A673 (cell line): ENCODE results near the gene SMC3. TPM values are rescaled to one million over a fixed set of nuclear protein-coding genes. Genes with fewer than 3 reads are reported as not detected.

Source experiments
- BruUV-seq: library from RNA; stranded (reverse); fragments of 400-500 nt; replicated peaks from 2 replicates; lab custom pipeline; 2021; lab: Mats Ljungman, UMichigan
- CTCF ChIA-PET: fragments of 300-600 bp; sonication (Branson Sonifier 250); formaldehyde crosslinking; loops from one replicate; lab custom pipeline; 2022; ENCODE audit warnings: antibody characterized with exemption; lab: Charles Lee
- POLR2A ChIA-PET: fragments of 300-600 bp; sonication (Branson Sonifier 250); formaldehyde crosslinking; loops from one replicate; lab custom pipeline; 2022; ENCODE audit warnings: antibody characterized with exemption; ENCODE audit not compliant: low non-redundant PET; lab: Charles Lee
- DNase-seq: peaks from one replicate; pipeline ENCODE4 v3.0.0-alpha.2; 2015; ENCODE audit warnings: low spot score
- H3K27ac ChIP-seq: fragments of 200-600 bp; sonication (generic); 2 replicates; pipeline ENCODE4 v1.5.1; 2016; ENCODE audit warnings: mixed run types, low read depth, mild to moderate bottlenecking, mixed read lengths, antibody characterized with exemption, low read length; ENCODE audit not compliant: poor library complexity, severe bottlenecking
- H3K27me3 ChIP-seq: fragments of 200-600 bp; sonication (generic); replicated peaks from 2 replicates; pipeline ENCODE4 v1.6.1; 2017; ENCODE audit warnings: mixed run types, low read depth, mild to moderate bottlenecking, mixed read lengths, antibody characterized with exemption, low read length; ENCODE audit not compliant: insufficient read depth, poor library complexity
- H3K36me3 ChIP-seq: fragments of 200-600 bp; sonication (generic); 2 replicates; pipeline ENCODE4 v1.6.1; 2016; ENCODE audit warnings: mixed run types, mild to moderate bottlenecking, mixed read lengths, antibody characterized with exemption, low read length; ENCODE audit not compliant: insufficient read depth, poor library complexity, severe bottlenecking
- H3K4me1 ChIP-seq: fragments of 200-600 bp; sonication (generic); 2 replicates; pipeline ENCODE4 v1.6.1; 2017; ENCODE audit warnings: mixed run types, mild to moderate bottlenecking, mixed read lengths, antibody characterized with exemption, low read length; ENCODE audit not compliant: insufficient read depth, poor library complexity, severe bottlenecking
- H3K4me3 ChIP-seq: fragments of 200-600 bp; sonication (generic); 2 replicates; pipeline ENCODE4 v1.5.1; 2016; ENCODE audit warnings: low read depth, mixed run types, mild to moderate bottlenecking, mixed read lengths, low read length; ENCODE audit not compliant: poor library complexity, severe bottlenecking
- H3K9me3 ChIP-seq: fragments of 200-600 bp; sonication (generic); 2 replicates; pipeline ENCODE4 v1.6.1; 2016; ENCODE audit warnings: mixed run types, low read depth, mild to moderate bottlenecking, mixed read lengths, antibody characterized with exemption, low read length; ENCODE audit not compliant: poor library complexity, severe bottlenecking
- EZH2 ChIP-seq: fragments of 200-600 bp; sonication (generic); IDR thresholded peaks from 2 replicates; pipeline ENCODE4 v1.6.1; 2017; ENCODE audit warnings: borderline replicate concordance, low read depth, mild to moderate bottlenecking, mixed read lengths, antibody characterized with exemption, low read length; ENCODE audit not compliant: poor library complexity, severe bottlenecking
- intact Hi-C: fragments of 100-400 bp; cut with micrococcal nuclease; formaldehyde crosslinking; loops from one replicate; pipeline ENCODE4 v1.10.0; 2022; ENCODE audit not compliant: unreplicated experiment
- total RNA-seq: library from RNA; stranded (reverse); gene quantifications from 2 replicates; pipeline ENCODE4 v1.2.3, GENCODE V29; 2021
- TF ChIP-seq, protein P1 (sequence below): fragments of 300-800, 200-600 bp; sonication (generic); conservative IDR thresholded peaks from 2 replicates; pipeline ENCODE4 v1.5.1; 2017; ENCODE audit warnings: low read depth, mild to moderate bottlenecking, antibody characterized with exemption, low read length, moderate library complexity, mixed read lengths

The SMC3 gene
- total RNA-seq, 1 experiment from 2014 or later: 107 TPM

GRCh38 chr10:110597476-110597875 lies 30.0 kb downstream of the SMC3 start:
- TF ChIP-seq EZH2: no peak
- TF ChIP-seq, protein P1, sequence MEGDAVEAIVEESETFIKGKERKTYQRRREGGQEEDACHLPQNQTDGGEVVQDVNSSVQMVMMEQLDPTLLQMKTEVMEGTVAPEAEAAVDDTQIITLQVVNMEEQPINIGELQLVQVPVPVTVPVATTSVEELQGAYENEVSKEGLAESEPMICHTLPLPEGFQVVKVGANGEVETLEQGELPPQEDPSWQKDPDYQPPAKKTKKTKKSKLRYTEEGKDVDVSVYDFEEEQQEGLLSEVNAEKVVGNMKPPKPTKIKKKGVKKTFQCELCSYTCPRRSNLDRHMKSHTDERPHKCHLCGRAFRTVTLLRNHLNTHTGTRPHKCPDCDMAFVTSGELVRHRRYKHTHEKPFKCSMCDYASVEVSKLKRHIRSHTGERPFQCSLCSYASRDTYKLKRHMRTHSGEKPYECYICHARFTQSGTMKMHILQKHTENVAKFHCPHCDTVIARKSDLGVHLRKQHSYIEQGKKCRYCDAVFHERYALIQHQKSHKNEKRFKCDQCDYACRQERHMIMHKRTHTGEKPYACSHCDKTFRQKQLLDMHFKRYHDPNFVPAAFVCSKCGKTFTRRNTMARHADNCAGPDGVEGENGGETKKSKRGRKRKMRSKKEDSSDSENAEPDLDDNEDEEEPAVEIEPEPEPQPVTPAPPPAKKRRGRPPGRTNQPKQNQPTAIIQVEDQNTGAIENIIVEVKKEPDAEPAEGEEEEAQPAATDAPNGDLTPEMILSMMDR: no peak
- intact Hi-C loops: no loop called here
- BruUV-seq: no TSS peak
- ChIA-PET POLR2A (no interaction called here), CTCF (no interaction called here)
- no peak overlapping the region for H3K4me3 ChIP-seq
- H3K27me3 ChIP-seq: no peaks in the 10 kb centered on the region
- no peaks in the 10 kb centered on the region for H3K9me3 ChIP-seq
- peaks cover 83% of the 10 kb centered on the region for H3K36me3 ChIP-seq
- no peaks in the 10 kb centered on the region for H3K4me1 ChIP-seq
- DNase-seq: no peak
- no peak overlapping the region for H3K27ac ChIP-seq

DNA sequence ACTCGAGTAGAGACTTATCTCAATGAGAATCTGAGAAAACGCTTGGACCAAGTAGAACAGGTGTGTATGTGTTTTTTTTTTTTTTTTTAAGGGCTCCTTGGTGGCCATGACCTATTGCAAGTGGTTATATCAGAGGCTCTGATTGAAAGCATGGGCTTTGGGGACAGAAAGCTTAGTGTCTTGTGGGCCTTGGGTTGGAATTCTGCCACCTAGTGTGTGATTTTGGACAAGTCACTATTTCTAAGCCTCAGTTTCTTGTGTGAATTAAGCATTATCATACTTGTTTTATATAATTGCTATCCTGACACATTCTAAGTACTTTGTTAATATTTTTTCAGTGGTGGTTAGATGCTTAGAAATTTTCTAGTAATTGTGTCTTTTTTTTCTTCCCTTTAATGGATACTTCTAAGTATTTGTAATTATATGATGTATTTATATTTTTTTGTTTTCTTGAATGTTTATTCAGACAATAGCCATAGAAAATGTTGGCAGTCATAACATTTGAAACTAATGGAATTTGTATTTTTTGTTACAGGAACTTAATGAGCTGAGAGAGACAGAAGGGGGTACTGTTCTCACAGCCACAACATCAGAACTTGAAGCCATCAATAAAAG lies 33.1 kb downstream of the SMC3 start:
- POLR2A ChIA-PET: no interaction called here
- Histone ChIP-seq H3K27me3 (no peaks in the 10 kb centered on the region), H3K4me3 (no peak overlapping the region), H3K4me1 (no peaks in the 10 kb centered on the region), H3K9me3 (no peaks in the 10 kb centered on the region), H3K27ac (no peak overlapping the region), H3K36me3 (peaks cover 92% of the 10 kb centered on the region)
- DNase-seq: peak; percentile 82
- TF ChIP-seq, protein P1: peak; percentile 74
- TF ChIP-seq EZH2: no peak
- intact Hi-C loops: loop anchor here (1.0 kb wide), 1 partner anchor 289 kb away; no protein-coding TSS in a partner anchor
- CTCF ChIA-PET: interaction anchor here (0.6 to 1.0 kb wide), 5 partner anchors 8 to 294 kb away, joined by 3 to 5 read pairs (median 4); no protein-coding TSS in a partner anchor
- BruUV-seq: no TSS peak

DNA sequence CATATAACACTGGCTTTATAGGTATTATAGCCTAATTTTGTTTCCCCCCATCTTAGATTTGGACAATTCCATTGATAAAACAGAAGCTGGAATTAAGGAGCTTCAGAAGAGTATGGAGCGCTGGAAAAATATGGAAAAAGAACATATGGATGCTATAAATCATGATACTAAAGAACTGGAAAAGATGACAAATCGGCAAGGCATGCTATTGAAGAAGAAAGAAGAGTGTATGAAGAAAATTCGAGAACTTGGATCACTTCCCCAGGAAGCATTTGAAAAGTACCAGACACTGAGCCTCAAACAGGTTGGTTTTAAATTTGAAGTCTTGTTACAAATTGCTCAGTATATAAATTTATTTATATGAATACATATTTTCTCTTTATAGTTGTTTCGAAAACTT lies 34.1 kb downstream of the SMC3 start:
- Histone ChIP-seq H3K4me3 (no peak overlapping the region), H3K36me3 (peaks cover 90% of the 10 kb centered on the region), H3K27ac (no peak overlapping the region), H3K27me3 (no peaks in the 10 kb centered on the region), H3K4me1 (no peaks in the 10 kb centered on the region), H3K9me3 (no peaks in the 10 kb centered on the region)
- intact Hi-C loops: no loop called here
- TF ChIP-seq, protein P1: no peak
- TF ChIP-seq EZH2: no peak
- no peak for DNase-seq
- no TSS peak for BruUV-seq
- ChIA-PET CTCF (no interaction called here), POLR2A (no interaction called here)
